RKO (cell line): ENCODE measurements around the gene PCDHGB6.
"Not testable (repeated sequence)": the region's sequence is repeated elsewhere in the genome, so short reads cannot be mapped to it uniquely, and the experiment has no call there.

Experiments used
- DNase-seq: peaks from one replicate; pipeline ENCODE4 v3.0.0-alpha.2; 2016; ENCODE audit warnings: low spot score

The PCDHGB6 gene

DNA sequence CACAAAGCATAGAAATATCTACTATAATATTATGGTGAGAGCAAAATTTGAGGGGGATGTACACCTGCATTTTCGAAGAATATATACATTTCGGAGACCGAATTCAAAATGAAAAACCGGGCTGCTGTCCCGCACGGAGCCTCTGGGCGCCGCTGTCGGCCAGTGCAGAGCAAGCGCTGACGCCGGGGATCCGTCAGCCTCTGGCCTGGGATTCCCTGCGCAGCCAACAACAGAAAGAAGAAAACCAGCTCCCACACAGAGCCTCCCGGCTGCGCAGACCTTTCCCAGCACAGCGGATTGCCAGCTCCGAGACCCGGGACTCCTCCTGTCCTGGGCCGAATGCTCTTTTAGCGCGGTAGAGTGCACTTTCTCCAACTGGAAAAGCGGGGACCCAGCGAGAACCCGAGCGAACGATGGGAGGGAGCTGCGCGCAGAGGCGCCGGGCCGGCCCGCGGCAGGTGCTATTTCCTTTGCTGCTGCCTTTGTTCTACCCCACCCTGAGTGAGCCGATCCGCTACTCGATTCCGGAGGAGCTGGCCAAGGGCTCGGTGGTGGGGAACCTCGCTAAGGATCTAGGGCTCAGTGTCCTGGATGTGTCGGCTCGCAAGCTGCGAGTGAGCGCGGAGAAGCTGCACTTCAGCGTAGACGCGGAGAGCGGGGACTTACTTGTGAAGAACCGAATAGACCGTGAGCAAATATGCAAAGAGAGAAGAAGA, at the start of gene PCDHGB6:
Gene PCDHGB6, plus strand, starts transcription at position 232 of the 716 bp plus-strand sequence. Its CDS starts 182 bp downstream, at position 414.
- not testable (repeated sequence) for DNase-seq

DNA sequence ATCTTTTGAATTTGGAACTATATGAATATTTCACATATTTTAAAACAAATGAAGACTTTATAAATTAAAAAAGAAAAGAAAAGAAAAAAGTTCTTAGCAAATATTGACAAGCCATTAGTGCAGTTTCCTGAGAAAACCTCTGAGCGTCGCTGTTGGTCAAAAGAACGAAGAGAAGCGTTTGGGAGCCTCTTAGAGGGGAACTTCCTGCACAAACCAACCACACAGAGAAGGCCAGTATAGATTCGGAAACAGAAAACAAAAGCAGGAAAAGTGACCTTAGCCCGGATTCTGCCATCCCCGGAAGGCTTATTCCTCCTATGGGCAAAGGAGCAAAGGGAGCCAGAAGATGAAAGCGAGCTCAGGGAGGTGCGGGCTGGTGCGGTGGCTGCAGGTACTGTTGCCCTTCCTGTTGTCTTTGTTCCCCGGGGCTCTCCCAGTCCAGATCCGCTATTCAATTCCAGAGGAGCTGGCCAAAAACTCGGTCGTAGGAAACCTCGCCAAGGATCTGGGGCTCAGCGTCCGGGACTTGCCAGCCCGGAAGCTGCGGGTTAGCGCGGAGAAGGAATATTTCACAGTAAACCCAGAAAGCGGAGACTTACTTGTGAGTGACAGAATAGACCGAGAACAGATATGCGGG, 47.9 kb upstream of the PCDHGB6 start, which contains the start of gene PCDHGB2:
Gene PCDHGB2, plus strand, starts transcription at position 205 of the 637 bp plus-strand sequence. Its CDS starts 142 bp downstream, at position 347.
- DNase-seq = peak; percentile 80

DNA sequence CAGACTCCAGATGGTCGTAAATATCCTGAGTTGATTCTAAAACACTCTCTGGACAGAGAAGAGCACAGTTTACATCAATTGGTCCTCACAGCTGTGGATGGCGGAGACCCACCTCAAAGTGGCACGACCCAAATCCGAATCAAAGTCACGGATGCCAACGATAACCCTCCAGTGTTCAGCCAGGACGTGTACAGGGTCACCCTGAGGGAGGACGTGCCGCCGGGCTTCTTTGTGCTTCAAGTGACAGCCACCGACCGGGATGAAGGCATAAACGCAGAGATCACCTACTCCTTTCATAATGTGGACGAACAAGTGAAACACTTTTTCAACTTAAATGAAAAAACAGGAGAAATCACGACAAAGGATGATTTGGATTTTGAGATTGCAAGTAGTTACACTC, 47.1 kb upstream of the PCDHGB6 start:
- DNase-seq = no peak

DNA sequence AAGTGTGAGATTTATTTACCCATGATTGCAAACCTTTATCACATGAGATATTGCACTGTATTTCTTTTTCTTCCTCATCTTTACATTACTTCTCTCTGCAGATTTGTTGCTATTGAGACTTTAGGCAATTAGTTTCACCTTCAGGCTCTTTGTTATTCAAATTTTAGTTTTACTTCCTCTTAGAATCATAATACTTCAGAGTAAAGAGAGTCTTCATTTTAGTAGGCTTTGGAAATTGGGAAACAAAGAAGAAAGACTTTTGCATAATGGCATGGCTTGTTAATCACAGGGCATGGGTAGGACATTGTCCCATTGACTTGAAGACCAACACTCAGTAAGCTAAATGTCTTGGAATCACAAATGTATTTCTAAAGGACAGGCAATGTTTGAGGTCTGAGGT, 45.1 kb upstream of the PCDHGB6 start:
- DNase-seq = no peak

DNA sequence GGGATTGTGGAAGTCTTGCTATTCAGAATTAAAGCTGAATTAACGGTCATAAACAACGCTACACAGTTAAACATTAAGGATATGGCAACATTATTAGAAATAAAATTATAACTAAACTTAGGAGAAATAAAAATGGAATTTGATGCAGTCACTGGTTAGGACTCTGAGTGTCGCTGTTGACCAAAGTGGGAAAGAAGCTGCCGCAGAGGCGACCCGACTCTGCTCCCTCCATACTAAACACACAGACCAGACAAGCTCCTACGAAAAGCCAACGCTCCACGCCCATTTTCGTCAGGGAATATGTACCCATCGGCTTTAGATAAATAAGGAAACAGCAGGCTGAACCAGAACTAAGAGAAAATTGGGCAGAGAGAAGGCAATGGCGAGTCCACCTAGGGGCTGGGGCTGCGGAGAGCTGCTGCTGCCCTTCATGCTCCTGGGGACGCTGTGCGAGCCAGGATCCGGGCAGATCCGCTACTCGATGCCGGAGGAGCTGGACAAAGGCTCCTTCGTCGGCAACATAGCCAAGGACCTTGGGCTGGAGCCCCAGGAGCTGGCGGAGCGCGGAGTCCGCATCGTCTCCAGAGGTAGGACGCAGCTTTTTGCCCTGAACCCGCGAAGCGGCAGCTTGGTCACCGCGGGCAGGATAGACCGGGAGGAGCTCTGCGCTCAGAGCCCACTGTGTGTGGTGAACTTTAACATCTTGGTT, 43.7 kb upstream of the PCDHGB6 start, which contains the start of gene PCDHGA5:
Gene PCDHGA5, plus strand, starts transcription at position 211 of the 709 bp plus-strand sequence. Its CDS starts 169 bp downstream, at position 380.
- no peak for DNase-seq

DNA sequence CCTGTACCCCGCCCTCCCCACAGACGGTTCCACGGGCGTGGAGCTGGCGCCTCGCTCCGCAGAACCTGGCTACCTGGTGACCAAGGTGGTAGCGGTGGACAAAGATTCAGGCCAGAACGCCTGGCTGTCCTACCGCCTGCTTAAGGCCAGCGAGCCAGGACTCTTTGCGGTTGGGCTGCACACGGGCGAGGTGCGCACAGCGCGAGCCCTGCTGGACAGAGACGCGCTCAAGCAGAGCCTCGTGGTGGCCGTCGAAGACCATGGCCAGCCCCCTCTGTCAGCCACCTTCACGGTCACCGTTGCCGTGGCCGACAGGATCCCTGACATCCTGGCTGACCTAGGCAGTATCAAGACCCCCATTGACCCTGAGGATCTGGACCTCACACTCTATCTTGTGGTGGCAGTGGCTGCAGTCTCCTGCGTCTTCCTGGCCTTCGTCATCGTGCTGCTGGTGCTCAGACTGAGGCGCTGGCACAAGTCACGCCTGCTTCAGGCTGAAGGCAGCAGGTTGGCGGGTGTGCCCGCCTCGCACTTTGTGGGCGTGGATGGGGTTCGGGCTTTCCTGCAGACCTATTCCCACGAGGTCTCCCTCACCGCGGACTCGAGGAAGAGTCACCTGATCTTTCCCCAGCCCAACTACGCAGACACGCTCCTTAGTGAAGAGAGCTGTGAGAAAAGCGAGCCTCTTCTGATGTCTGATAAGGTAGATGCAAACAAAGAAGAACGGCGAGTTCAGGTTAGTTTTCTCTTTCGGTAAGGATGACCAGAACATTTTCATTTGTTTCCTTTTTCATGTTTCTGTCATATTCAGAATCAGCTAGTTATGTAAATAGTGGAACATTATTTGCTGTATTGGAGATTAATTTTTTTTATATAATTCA, 41.6 kb upstream of the PCDHGB6 start:
- no peak for DNase-seq

DNA sequence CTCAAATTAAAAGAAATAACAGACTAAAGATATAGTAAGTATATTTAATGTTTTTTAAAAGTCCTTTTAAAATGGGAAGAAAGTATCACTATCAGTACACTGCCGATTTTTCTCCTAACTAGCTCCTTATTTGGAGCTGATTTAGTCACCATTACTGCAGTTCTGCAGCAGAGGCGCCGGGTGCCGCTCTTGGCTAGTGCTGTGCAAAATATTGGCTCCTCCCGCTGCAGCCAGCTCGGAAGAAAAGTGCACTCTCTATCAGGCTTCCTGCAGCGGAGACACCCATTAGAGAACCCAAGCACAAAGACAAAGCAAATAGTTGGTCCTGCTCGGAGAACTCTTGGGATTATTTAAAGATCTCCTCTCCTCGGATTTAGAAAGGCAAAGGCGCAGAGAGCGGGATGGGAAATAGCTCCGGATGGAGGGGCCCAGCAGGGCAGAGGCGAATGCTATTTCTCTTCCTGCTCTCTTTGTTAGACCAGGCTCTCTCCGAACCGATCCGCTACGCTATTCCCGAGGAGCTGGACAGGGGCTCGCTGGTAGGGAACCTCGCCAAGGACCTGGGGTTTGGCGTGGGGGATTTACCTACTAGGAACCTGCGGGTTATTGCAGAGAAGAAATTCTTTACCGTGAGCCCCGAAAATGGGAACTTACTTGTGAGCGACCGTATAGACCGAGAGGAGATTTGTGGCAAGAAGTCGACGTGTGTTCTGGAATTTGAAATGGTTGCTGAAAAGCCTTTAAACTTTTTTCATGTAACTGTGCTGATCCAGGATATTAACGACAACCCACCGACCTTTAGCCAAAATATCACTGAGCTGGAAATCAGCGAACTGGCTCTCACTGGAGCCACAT, 37.6 kb upstream of the PCDHGB6 start, which contains the start of gene PCDHGB3:
Gene PCDHGB3, plus strand, starts transcription at position 249 of the 855 bp plus-strand sequence. Its CDS starts 153 bp downstream, at position 402.
- DNase-seq = no peak

DNA sequence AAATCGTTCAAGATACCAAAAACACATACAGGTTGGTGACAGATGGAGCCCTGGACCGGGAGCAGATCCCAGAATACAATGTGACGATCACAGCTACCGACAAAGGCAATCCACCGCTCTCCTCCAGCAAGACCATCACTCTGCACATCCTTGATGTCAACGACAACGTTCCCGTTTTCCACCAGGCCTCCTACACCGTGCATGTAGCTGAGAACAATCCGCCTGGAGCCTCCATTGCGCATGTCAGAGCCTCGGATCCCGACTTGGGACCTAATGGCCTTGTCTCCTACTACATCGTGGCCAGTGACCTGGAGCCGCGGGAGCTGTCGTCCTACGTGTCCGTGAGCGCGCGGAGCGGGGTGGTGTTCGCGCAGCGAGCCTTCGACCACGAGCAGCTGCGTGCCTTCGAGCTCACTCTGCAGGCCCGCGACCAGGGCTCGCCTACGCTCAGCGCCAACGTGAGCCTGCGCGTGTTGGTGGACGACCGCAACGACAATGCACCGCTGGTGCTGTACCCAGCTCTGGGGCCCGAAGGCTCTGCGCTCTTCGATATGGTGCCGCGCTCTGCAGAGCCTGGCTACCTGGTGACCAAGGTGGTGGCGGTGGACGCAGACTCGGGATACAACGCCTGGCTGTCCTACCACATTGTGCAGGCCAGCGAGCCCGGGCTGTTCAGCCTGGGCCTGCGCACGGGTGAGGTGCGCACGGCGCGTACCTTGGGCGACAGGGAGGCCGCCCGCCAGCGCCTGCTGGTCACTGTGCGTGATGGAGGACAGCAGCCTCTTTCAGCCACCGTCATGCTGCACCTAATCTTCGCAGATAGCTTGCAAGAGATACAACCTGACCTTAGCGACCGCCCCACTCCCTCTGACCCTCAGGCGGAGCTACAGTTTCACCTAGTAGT, 36.0 kb upstream of the PCDHGB6 start:
- DNase-seq = no peak

DNA sequence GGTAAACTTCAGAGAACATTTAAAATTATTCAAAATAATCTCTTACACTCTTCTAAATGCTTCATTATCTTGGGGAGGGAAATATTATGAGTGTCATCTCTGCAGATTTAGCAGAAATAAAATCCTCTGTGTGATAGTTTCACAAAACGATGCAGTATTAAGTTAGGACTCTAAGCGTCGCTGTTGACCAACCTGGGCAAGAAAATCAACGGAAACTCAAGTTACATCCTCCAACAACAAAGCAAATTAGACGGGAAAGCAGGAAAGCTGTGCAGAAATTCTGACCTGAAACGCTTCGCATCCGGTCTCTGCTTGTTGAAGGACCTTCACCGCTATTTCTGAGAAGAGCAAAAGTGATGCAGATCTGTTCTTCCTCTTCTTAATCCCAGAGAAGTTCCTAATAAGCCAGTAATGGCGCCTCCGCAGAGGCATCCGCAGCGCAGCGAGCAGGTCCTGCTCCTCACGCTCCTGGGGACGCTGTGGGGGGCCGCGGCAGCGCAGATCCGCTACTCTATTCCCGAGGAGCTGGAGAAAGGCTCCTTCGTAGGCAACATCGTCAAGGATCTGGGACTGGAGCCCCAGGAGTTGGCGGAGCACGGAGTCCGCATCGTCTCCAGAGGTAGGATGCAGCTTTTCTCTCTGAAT, 34.0 kb upstream of the PCDHGB6 start, which contains the start of gene PCDHGA6:
Gene PCDHGA6, plus strand, starts transcription at position 219 of the 645 bp plus-strand sequence. Its CDS starts 193 bp downstream, at position 412.
- no peak for DNase-seq

DNA sequence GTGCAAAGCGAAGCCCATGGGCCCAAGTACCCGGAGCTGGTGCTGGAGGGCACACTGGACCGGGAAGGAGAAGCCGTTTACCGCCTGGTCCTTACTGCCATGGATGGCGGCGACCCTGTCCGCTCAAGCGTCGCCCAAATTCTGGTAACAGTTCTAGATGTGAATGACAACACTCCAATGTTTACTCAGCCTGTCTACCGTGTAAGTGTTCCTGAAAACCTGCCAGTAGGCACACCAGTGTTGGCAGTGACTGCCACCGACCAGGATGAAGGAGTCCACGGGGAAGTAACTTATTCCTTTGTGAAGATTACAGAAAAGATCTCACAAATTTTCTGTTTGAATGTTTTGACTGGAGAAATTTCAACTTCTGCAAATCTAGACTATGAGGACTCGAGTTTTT, 33.2 kb upstream of the PCDHGB6 start:
- no peak for DNase-seq

DNA sequence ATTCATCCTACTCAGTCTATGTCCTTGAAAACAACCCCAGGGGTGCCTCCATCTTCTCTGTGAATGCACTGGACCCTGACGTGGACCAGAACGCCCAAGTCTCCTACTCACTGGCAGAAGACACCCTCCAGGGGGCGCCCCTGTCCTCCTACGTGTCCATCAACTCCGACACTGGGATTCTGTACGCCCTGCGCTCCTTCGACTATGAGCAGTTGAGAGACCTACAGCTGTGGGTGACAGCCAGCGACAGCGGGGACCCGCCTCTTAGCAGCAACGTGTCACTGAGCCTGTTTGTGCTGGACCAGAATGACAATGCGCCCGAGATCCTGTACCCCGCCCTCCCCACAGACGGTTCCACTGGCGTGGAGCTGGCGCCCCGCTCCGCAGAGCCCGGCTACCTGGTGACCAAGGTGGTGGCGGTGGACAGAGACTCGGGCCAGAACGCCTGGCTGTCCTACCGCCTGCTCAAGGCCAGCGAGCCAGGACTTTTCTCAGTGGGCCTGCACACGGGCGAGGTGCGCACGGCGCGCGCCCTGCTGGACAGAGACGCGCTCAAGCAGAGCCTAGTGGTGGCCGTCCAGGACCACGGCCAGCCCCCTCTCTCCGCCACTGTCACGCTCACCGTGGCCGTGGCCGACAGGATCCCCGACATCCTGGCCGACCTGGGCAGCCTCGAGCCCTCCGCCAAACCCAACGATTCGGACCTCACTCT, 32.2 kb upstream of the PCDHGB6 start:
- not testable (repeated sequence) for DNase-seq

DNA sequence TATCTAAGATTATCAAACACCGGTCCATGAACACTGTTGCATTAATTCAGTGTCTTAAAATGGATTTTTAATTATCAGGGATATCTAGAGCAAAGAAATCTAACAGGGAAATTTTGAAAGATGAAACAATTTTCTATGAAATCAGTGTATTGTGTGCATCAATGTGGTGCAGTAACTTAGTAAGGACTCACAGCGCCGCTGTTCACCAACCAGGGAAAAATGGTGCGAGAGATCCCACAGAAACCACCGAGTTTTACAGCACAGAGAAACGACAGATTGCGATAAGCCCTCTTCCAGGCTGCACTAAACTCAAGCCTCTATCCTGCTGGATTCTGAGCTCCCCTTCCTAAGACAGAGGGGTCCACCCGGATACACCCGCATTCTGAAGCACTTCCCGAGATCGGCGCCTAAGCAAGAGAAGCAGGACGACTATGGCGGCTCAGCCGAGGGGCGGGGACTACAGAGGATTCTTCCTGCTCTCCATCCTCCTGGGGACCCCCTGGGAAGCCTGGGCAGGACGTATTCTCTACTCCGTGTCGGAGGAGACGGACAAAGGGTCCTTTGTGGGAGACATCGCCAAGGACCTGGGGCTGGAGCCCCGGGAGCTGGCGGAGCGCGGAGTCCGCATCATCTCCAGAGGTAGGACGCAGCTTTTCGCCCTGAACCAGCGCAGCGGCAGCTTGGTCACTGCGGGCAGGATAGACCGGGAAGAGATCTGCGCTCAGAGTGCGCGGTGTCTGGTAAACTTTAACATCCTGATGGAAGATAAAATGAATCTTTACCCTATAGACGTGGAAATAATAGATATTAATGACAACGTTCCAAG, 25.1 kb upstream of the PCDHGB6 start, which contains the start of gene PCDHGA7:
Gene PCDHGA7, plus strand, starts transcription at position 274 of the 826 bp plus-strand sequence. Its CDS starts 158 bp downstream, at position 432.
- DNase-seq = no peak

DNA sequence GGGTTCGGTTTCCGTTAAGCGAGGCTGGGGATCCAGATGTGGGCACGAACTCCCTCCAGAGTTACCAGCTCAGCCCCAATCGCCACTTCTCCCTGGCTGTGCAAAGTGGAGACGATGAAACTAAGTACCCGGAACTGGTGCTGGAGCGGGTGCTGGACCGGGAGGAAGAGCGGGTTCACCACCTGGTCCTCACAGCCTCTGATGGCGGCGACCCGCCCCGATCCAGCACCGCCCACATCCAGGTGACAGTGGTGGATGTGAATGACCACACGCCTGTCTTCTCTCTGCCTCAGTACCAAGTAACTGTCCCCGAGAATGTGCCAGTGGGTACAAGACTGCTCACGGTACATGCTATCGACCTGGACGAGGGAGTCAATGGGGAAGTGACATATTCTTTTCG, 24.5 kb upstream of the PCDHGB6 start:
- no peak for DNase-seq

DNA sequence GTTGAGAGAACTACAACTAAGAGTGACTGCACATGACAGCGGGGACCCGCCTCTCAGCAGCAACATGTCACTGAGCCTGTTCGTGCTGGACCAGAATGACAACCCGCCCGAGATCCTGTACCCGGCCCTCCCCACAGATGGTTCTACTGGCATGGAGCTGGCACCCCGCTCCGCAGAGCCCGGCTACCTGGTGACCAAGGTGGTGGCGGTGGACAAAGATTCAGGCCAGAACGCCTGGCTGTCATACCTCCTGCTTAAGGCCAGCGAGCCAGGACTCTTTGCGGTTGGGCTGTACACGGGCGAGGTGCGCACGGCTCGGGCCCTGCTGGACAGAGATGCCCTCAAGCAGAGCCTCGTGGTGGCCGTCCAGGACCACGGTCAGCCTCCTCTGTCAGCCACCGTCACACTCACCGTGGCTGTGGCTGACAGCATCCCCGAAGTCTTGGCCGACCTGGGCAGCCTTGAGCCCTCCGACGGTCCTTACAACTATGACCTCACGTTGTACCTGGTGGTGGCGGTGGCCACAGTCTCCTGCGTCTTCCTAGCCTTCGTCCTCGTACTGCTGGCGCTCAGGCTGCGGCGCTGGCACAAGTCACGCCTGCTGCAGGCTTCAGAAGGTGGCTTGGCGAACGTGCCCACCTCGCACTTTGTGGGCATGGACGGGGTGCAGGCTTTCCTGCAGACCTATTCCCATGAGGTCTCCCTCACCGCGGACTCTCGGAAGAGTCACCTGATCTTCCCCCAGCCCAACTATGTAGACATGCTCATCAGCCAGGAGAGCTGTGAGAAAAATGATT, 23.2 kb upstream of the PCDHGB6 start:
- DNase-seq = no peak

DNA sequence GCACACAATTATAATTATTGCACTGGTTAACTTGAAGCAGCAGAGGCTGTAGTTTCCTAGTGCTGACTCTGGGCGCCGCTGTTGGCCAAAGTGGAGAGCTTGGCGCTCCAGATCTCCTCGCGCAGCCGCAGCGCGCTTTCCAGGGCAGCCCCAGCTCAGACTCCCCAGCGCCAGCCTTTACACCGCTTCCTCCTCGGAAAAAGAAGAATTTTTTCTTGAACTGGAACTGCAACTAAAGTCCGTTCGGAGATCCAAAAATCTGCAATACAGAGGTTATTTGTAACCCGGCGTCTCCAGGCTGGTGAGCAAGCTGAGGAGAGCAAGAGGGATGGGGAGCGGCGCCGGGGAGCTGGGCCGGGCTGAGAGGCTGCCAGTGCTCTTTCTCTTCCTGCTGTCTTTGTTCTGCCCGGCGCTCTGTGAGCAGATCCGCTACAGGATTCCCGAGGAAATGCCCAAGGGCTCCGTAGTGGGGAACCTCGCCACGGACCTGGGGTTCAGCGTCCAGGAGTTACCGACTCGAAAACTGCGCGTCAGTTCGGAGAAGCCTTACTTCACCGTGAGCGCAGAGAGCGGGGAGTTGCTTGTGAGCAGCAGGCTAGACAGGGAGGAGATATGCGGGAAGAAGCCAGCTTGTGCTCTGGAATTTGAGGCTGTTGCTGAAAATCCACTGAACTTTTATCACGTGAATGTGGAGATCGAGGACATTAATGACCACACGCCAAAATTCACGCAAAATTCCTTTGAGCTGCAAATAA, 20.1 kb upstream of the PCDHGB6 start, which contains the start of gene PCDHGB4:
Gene PCDHGB4, plus strand, starts transcription at position 142 of the 755 bp plus-strand sequence. Its CDS starts 187 bp downstream, at position 329.
- DNase-seq = not testable (repeated sequence)
